HEK293 (cell line): ENCODE results near the gene MS4A10.

Experiments used
- CTCF ChIA-PET: fragments of 350-600 bp; formaldehyde crosslinking; extraction: SDS; loops from one replicate; lab custom pipeline; 2021; ENCODE audit warnings: antibody characterized with exemption; lab: Yijun Ruan, JAX
- POLR2A ChIA-PET: fragments of 300-600 bp; formaldehyde crosslinking; extraction: SDS; loops from one replicate; lab custom pipeline; 2020; ENCODE audit warnings: antibody characterized with exemption, inconsistent platforms; lab: Yijun Ruan, JAX
- H3K27ac ChIP-seq: fragments of 200-500 bp; sonication (Bioruptor generic); 2 replicates; pipeline ENCODE4 v1.5.1; 2014; ENCODE audit warnings: low read depth, low read length, control low read depth, inconsistent platforms; ENCODE audit errors: extremely low read depth
- H3K36me3 ChIP-seq, 2 experiments: fragments of 200-500 bp in 1 of 2; sonication (Bioruptor generic) in 1 of 2; 1 replicate in 1 of 2; 2 replicates in 1 of 2; pipeline ENCODE4 v1.5.1; 2014 to 2017; ENCODE audit warnings: inconsistent platforms in 2 of 2, low read length in 2 of 2; ENCODE audit not compliant: control insufficient read depth in 2 of 2, insufficient read depth in 1 of 2
- H3K4me1 ChIP-seq: fragments of 200-500 bp; sonication (Bioruptor generic); 2 replicates; pipeline ENCODE4 v1.5.1; 2014; ENCODE audit warnings: mild to moderate bottlenecking, low read length, inconsistent platforms; ENCODE audit not compliant: control insufficient read depth, insufficient read depth
- H3K4me3 ChIP-seq: 2 replicates; pipeline ENCODE4 v1.5.1; 2011; ENCODE audit warnings: low read depth, mild to moderate bottlenecking, control low read depth, low read length, moderate library complexity
- H3K9me3 ChIP-seq: fragments of 200-500 bp; sonication (Bioruptor generic); 2 replicates; pipeline ENCODE4 v1.5.1; 2014; ENCODE audit warnings: low read depth, low read length, inconsistent platforms; ENCODE audit not compliant: control insufficient read depth, insufficient read depth
- HOXD13 ChIP-seq: sonication (generic); formaldehyde crosslinking; IDR thresholded peaks from 2 replicates; pipeline ENCODE4 v1.8.0; 2022; ENCODE audit warnings: missing genetic modification reagents, borderline replicate concordance
- PRDM1 ChIP-seq: fragments of 450-650 bp; formaldehyde crosslinking; IDR thresholded peaks from 2 replicates; pipeline ENCODE4; 2016; ENCODE audit warnings: missing biosample characterization, missing genetic modification characterization
- SP2 ChIP-seq: fragments of 450-650 bp; formaldehyde crosslinking; IDR thresholded peaks from 2 replicates; pipeline ENCODE4 v1.5.1; 2016; ENCODE audit warnings: missing biosample characterization, missing genetic modification characterization
- SP3 ChIP-seq: fragments of 450-650 bp; formaldehyde crosslinking; IDR thresholded peaks from 2 replicates; pipeline ENCODE4 v1.5.1; 2016; ENCODE audit warnings: missing biosample characterization, missing genetic modification characterization
- WT1 ChIP-seq: fragments of 450-650 bp; formaldehyde crosslinking; IDR thresholded peaks from 2 replicates; pipeline ENCODE4 v1.5.1; 2016; ENCODE audit warnings: missing biosample characterization, missing genetic modification characterization
- ZFHX2 ChIP-seq: fragments of 450-650 bp; formaldehyde crosslinking; conservative IDR thresholded peaks from 2 replicates; pipeline ENCODE4 v1.5.1; 2016; ENCODE audit warnings: missing biosample characterization, missing genetic modification characterization
- ZNF112 ChIP-seq: fragments of 450-650 bp; formaldehyde crosslinking; IDR thresholded peaks from 2 replicates; pipeline ENCODE4 v1.5.0; 2017; ENCODE audit warnings: missing biosample characterization, missing genetic modification characterization
- ZNF155 ChIP-seq: fragments of 450-650 bp; formaldehyde crosslinking; IDR thresholded peaks from 2 replicates; pipeline ENCODE4 v1.5.1; 2016; ENCODE audit warnings: missing biosample characterization, missing genetic modification characterization
- ZNF248 ChIP-seq: fragments of 450-650 bp; formaldehyde crosslinking; IDR thresholded peaks from 2 replicates; pipeline ENCODE4 v1.5.1; 2017; ENCODE audit warnings: missing biosample characterization, missing genetic modification characterization
- ZNF510 ChIP-seq: fragments of 450-650 bp; formaldehyde crosslinking; IDR thresholded peaks from 2 replicates; pipeline ENCODE4 v1.5.1; 2018; ENCODE audit warnings: mild to moderate bottlenecking, missing genetic modification characterization, missing biosample characterization; ENCODE audit not compliant: insufficient replicate concordance
- ZNF521 ChIP-seq: fragments of 450-650 bp; formaldehyde crosslinking; IDR thresholded peaks from 2 replicates; pipeline ENCODE4 v1.5.1; 2017; ENCODE audit warnings: missing biosample characterization, mild to moderate bottlenecking, missing genetic modification characterization
- ZNF830 ChIP-seq: fragments of 450-650 bp; IDR thresholded peaks from 2 replicates; pipeline ENCODE4 v1.5.0; 2018; ENCODE audit warnings: missing biosample characterization, missing genetic modification characterization, low read depth, mild to moderate bottlenecking, moderate library complexity
- TF ChIP-seq, protein P1 (sequence below): fragments of 450-650 bp; formaldehyde crosslinking; IDR thresholded peaks from 2 replicates; pipeline ENCODE4 v1.5.1; 2016; ENCODE audit warnings: missing biosample characterization, missing genetic modification characterization
- TF ChIP-seq, protein P2 (sequence below): fragments of 450-650 bp; formaldehyde crosslinking; IDR thresholded peaks from 2 replicates; pipeline ENCODE4 v1.5.1; 2016; ENCODE audit warnings: missing biosample characterization, missing genetic modification characterization

Gene MS4A10

DNA sequence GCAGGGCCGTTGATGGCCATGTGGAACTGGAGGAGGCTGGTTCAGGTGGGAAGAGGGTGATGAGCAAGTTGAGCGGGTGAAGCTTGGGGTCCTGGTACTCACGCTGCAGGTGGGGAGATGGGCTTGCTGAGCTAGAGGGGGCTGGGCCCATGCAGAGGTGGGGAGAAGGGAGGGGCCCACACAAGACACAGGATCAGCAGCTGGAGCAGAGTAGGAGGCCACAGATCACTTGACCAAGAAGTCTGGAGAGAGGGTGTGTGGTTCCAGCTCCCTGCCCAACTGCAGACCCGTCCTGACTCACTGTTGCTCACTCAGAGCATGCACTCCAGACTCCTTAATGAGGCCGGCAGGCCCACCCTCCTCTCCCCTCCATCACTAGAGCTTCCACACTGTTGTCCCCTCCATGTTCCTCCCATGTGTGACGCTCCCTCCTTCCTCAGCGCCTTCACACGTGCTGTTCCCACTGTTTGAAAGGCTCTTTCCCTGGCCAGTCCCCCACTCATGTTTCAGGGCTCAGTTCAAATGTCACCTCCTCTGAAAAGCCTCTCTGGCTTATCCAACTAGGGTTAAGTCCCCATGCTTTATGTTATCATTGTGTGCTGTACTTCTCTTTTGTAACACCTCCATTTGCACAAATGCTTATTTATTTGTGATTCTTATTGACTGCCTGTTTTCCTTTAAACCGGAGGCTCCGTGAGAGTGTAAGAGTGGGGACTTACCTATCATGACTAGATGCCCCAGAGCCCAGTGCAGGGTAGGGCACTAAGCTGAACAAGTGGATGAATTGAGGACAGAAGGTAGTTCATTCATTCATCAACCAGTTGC, 59.1 kb downstream of the MS4A10 start (continued):
- TF ChIP-seq ZFHX2 (tag by site-specific recombination) = peak; percentile 41; the same call in 1 of the 2 replicates

GRCh38 chr11:60844870-60845221, 59.7 kb downstream of the MS4A10 start:
- TF ChIP-seq ZNF155 (no peak), SP2 (tag by site-specific recombination) (0 out of 2 replicates have a peak, but pooled peaks have one; percentile 12)
- CTCF ChIA-PET = interaction anchor here (0.7 to 3.7 kb wide), 3 partner anchors 54 to 343 kb away, joined by 3 to 17 read pairs (median 3); no protein-coding TSS in a partner anchor
- no peaks in the 10 kb centered on the region for H3K4me1 ChIP-seq
- no peak overlapping the region for H3K27ac ChIP-seq
- H3K36me3 ChIP-seq = peaks cover 0 to 39% of the 10 kb centered on the region in 2 experiments; a peak in 1 of 3 replicates
- H3K9me3 ChIP-seq = no peaks in the 10 kb centered on the region
- no peak overlapping the region for H3K4me3 ChIP-seq
- POLR2A ChIA-PET = no interaction called here

- H3K27ac ChIP-seq = no peak overlapping the region
- H3K4me3 ChIP-seq = no peak overlapping the region
- H3K4me1 ChIP-seq = no peaks in the 10 kb centered on the region
- no peaks in the 10 kb centered on the region for H3K9me3 ChIP-seq
- peaks cover 0 to 44% of the 10 kb centered on the region in 2 experiments; a peak in 1 of 3 replicates for H3K36me3 ChIP-seq
- CTCF ChIA-PET = interaction anchor here (3.7 kb wide), 1 partner anchor 54 kb away, joined by 17 read pairs; no protein-coding TSS in a partner anchor
- POLR2A ChIA-PET = no interaction called here
- TF ChIP-seq ZNF248 = no peak
- TF ChIP-seq, protein P1, sequence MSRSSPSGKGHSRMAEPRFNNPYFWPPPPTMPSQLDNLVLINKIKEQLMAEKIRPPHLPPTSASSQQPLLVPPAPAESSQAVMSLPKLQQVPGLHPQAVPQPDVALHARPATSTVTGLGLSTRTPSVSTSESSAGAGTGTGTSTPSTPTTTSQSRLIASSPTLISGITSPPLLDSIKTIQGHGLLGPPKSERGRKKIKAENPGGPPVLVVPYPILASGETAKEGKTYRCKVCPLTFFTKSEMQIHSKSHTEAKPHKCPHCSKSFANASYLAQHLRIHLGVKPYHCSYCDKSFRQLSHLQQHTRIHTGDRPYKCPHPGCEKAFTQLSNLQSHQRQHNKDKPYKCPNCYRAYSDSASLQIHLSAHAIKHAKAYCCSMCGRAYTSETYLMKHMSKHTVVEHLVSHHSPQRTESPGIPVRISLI = no peak
- no peak for TF ChIP-seq HOXD13
- TF ChIP-seq WT1 (tag by site-specific recombination) = no peak
- no peak for TF ChIP-seq ZNF521
- no peak for TF ChIP-seq ZNF830 (tag by site-specific recombination)
- no peak for TF ChIP-seq PRDM1 (tag by site-specific recombination)
These were observed 60.2 kb downstream of the MS4A10 start for GRCh38 chr11:60845338-60845737.

DNA sequence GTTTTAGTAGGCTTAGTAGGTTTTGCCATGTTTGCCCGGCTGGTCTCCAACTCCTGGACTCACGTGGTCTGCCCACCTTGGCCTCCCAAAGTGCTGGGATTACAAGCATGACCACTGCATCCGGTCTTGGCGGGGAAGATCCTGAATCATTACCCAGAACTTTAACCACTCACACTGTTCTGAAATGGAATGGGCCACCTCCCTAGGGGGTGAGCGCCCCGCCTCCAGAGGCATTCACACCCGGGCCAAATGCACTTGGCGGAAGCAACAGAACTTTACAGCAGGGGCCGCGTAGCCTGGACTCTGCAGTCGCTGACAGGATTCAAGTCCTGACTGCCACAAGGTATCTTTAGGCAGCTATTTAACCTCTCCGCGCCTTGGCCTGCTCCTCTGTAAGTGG, 62.1 kb downstream of the MS4A10 start:
- ChIA-PET POLR2A (interaction anchor here (0.6 kb wide), 1 partner anchor 509 kb away, joined by 6 read pairs; no protein-coding TSS in a partner anchor), CTCF (no interaction called here)
- Histone ChIP-seq H3K27ac (no peak overlapping the region), H3K9me3 (no peaks in the 10 kb centered on the region), H3K36me3 (peaks cover 0 to 62% of the 10 kb centered on the region in 2 experiments; a peak in 1 of 3 replicates), H3K4me3 (no peak overlapping the region), H3K4me1 (no peaks in the 10 kb centered on the region)
- TF ChIP-seq ZNF112 (no peak), ZNF510 (tag by site-specific recombination) (no peak), SP3 (tag by site-specific recombination) (no peak), PRDM1 (tag by site-specific recombination) (no peak)
- TF ChIP-seq, protein P2, sequence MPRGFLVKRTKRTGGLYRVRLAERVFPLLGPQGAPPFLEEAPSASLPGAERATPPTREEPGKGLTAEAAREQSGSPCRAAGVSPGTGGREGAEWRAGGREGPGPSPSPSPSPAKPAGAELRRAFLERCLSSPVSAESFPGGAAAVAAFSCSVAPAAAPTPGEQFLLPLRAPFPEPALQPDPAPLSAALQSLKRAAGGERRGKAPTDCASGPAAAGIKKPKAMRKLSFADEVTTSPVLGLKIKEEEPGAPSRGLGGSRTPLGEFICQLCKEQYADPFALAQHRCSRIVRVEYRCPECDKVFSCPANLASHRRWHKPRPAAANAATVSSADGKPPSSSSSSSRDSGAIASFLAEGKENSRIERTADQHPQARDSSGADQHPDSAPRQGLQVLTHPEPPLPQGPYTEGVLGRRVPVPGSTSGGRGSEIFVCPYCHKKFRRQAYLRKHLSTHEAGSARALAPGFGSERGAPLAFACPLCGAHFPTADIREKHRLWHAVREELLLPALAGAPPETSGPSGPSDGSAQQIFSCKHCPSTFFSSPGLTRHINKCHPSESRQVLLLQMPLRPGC (tag by site-specific recombination) = no peak
